Hepatocyte (in vitro differentiated cells): ENCODE results near the gene NDUFB10. TPM values are rescaled to one million over a fixed set of nuclear protein-coding genes. Genes with fewer than 3 reads are reported as not detected.

Source experiments
- DNase-seq: peaks from one replicate; pipeline ENCODE4 v3.0.0-alpha.2; 2016; ENCODE audit warnings: low spot score
- H2AFZ ChIP-seq: fragments of 200-600 bp; sonication (generic); 2 replicates; pipeline ENCODE4 v1.6.0; 2016; ENCODE audit warnings: antibody characterized with exemption, mild to moderate bottlenecking
- H3K27ac ChIP-seq: fragments of 200-600 bp; sonication (generic); 2 replicates; pipeline ENCODE4 v1.5.1; 2016; ENCODE audit warnings: mild to moderate bottlenecking
- H3K27me3 ChIP-seq: fragments of 200-600 bp; sonication (generic); 2 replicates; pipeline ENCODE4 v1.6.1; 2016
- H3K36me3 ChIP-seq: fragments of 200-600 bp; sonication (generic); replicated peaks from 2 replicates; pipeline ENCODE4 v1.5.1; 2016; ENCODE audit warnings: low read depth; ENCODE audit not compliant: insufficient read depth
- H3K4me1 ChIP-seq: fragments of 200-600 bp; sonication (generic); 2 replicates; pipeline ENCODE4 v1.5.1; 2016; ENCODE audit warnings: mild to moderate bottlenecking, moderate library complexity; ENCODE audit not compliant: insufficient read depth
- H3K4me2 ChIP-seq: fragments of 200-600 bp; sonication (generic); 2 replicates; pipeline ENCODE4 v1.6.0; 2016
- H3K4me3 ChIP-seq: fragments of 200-600 bp; sonication (generic); 2 replicates; pipeline ENCODE4 v1.5.1; 2016; ENCODE audit warnings: mild to moderate bottlenecking
- H3K79me2 ChIP-seq: fragments of 200-600 bp; sonication (generic); 2 replicates; pipeline ENCODE4 v1.6.0; 2017; ENCODE audit warnings: mild to moderate bottlenecking
- H3K9me2 ChIP-seq: fragments of 200-600 bp; sonication (generic); replicated peaks from 2 replicates; pipeline ENCODE4 v1.6.0; 2017; ENCODE audit warnings: mild to moderate bottlenecking; ENCODE audit not compliant: insufficient read depth
- H3K9me3 ChIP-seq: fragments of 200-600 bp; sonication (generic); 2 replicates; pipeline ENCODE4 v1.5.1; 2016; ENCODE audit warnings: low read depth, mild to moderate bottlenecking
- H4K20me1 ChIP-seq: fragments of 200-600 bp; sonication (generic); 2 replicates; pipeline ENCODE4 v1.6.0; 2016; ENCODE audit warnings: mild to moderate bottlenecking; ENCODE audit not compliant: insufficient read depth, poor library complexity, severe bottlenecking
- EZH2 ChIP-seq: fragments of 200-600 bp; sonication (generic); IDR thresholded peaks from 2 replicates; pipeline ENCODE4 v1.6.1; 2016; ENCODE audit warnings: antibody characterized with exemption, mild to moderate bottlenecking, borderline replicate concordance
- EZH2phosphoT487 ChIP-seq: fragments of 200-600 bp; sonication (generic); IDR thresholded peaks from one replicate; pipeline ENCODE4 v1.6.1; 2018; ENCODE audit warnings: antibody characterized with exemption, mild to moderate bottlenecking, low read depth, moderate library complexity; ENCODE audit not compliant: unreplicated experiment, severe bottlenecking
- WGBS: methylation state at CpG from one replicate; pipeline ENCODE4 v1.1.6; 2016; ENCODE audit warnings: low lambda C conversion rate; ENCODE audit errors: missing lambda C conversion rate; 5-methylcytosine and 5-hydroxymethylcytosine counted together
- polyA plus RNA-seq: library from polyadenylated mRNA; unstranded; fragments of >200 nt; fragmentation: Nextera tagmentation; extraction: Ambion mirVana; gene quantifications from 2 replicates; pipeline ENCODE4 v1.2.1, GENCODE V29; 2016
- total RNA-seq: library from RNA; depleted of rRNA; stranded (reverse); fragments of >200 nt; gene quantifications from 2 replicates; pipeline ENCODE4 v1.2.3, GENCODE V29; 2014
- TF ChIP-seq, protein P1 (sequence below): fragments of 200-600 bp; sonication (generic); IDR thresholded peaks from 2 replicates; pipeline ENCODE4 v1.5.1; 2016; ENCODE audit warnings: antibody characterized with exemption, mild to moderate bottlenecking; ENCODE audit not compliant: poor library complexity

Gene NDUFB10
- total and polyA plus RNA-seq, 2 experiments from 2014 or later: 234 to 244 TPM

DNA sequence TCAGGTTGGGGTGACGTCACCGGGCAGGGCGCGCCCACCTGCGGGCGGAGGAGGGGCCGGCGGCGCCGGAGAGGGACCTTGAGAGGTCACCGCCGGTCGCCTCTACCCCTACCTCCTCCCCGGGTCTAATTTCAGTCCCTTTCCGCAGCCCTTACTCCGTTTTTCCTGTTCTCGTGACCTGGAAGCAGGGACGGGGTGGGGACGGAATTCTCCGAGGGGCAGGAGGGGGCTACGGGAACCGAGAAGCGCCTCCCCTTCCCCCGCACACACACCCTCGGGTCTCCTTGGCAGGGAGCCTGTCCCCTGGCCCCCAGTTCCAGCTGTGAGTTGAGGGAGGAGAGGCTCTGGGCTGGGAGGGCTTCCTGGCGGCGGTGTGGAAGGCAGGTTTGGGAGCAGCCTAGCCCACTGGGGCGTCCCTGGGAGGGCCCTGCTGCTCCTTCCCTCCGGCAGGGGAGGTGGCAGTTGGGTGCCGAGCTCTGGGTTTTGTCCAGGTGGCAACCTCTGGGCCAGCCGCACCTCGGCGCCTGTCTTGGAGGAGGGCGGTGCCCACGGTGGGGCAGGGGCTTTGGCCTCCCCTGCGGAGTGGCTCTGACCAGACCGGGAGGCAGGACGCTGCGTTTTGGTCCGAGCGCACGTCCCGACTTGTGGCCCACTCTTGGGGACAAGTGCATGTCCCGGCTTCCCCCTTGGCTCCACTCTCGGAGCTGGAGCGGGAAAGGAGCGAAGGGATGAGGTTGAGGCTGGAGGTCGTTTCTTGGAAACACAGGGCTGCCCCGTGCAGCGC lies 31.2 kb downstream of the NDUFB10 start:
- no peaks in the 10 kb centered on the region for H3K9me3 ChIP-seq
- no peaks in the 10 kb centered on the region for H3K36me3 ChIP-seq
- peaks cover 27% of the 10 kb centered on the region for H3K27me3 ChIP-seq
- H3K9me2 ChIP-seq: no peaks in the 10 kb centered on the region
- peak overlapping the region; percentile 82 for H3K4me2 ChIP-seq
- H3K79me2 ChIP-seq: peaks cover 11% of the 10 kb centered on the region
- WGBS: 6% methylated on average over 43 of the region's 50 CpGs
- peak overlapping the region; percentile 15 for H3K4me3 ChIP-seq
- TF ChIP-seq EZH2phosphoT487 (no peak), EZH2 (peak; percentile 76)
- TF ChIP-seq, protein P1, sequence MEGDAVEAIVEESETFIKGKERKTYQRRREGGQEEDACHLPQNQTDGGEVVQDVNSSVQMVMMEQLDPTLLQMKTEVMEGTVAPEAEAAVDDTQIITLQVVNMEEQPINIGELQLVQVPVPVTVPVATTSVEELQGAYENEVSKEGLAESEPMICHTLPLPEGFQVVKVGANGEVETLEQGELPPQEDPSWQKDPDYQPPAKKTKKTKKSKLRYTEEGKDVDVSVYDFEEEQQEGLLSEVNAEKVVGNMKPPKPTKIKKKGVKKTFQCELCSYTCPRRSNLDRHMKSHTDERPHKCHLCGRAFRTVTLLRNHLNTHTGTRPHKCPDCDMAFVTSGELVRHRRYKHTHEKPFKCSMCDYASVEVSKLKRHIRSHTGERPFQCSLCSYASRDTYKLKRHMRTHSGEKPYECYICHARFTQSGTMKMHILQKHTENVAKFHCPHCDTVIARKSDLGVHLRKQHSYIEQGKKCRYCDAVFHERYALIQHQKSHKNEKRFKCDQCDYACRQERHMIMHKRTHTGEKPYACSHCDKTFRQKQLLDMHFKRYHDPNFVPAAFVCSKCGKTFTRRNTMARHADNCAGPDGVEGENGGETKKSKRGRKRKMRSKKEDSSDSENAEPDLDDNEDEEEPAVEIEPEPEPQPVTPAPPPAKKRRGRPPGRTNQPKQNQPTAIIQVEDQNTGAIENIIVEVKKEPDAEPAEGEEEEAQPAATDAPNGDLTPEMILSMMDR: no peak
- H3K4me1 ChIP-seq: peaks cover 21% of the 10 kb centered on the region
- peak; percentile 78 for DNase-seq
- H3K27ac ChIP-seq: no peak overlapping the region
- peak overlapping the region; percentile 53 for H2AFZ ChIP-seq
- H4K20me1 ChIP-seq: peaks cover 3% of the 10 kb centered on the region

DNA sequence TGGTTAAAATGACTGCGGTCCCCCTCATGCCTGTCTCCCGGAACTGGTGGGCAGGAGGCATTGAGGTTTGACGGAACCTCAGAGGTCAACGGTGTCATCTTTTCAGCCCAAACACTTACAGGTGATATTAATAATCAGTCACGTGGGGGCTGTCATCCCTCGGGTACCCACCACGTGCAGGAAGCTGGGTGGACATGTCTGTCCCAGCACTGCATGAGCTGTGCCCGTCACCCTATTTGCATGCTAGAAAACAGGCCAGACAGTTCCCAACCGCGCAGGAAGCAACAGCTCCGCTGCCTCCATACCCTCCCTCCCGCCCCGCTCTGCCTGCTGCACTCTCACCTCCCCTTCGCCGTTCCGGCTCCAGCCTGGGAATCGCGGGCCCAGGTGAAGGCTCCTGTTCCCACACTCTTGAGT lies 31.8 kb downstream of the NDUFB10 start:
- peak overlapping the region; percentile 82 for H3K4me2 ChIP-seq
- no peaks in the 10 kb centered on the region for H3K9me3 ChIP-seq
- TF ChIP-seq EZH2 (no peak), EZH2phosphoT487 (no peak)
- TF ChIP-seq, protein P1: no peak
- H3K4me3 ChIP-seq: no peak overlapping the region
- H3K4me1 ChIP-seq: peaks cover 19% of the 10 kb centered on the region
- H4K20me1 ChIP-seq: no peaks in the 10 kb centered on the region
- H3K79me2 ChIP-seq: peaks cover 5% of the 10 kb centered on the region
- peaks cover 27% of the 10 kb centered on the region for H3K27me3 ChIP-seq
- 23% methylated on average over 18 of the region's 18 CpGs for WGBS
- H3K27ac ChIP-seq: no peak overlapping the region
- no peaks in the 10 kb centered on the region for H3K36me3 ChIP-seq
- H2AFZ ChIP-seq: no peak overlapping the region
- no peaks in the 10 kb centered on the region for H3K9me2 ChIP-seq
- no peak for DNase-seq

DNA sequence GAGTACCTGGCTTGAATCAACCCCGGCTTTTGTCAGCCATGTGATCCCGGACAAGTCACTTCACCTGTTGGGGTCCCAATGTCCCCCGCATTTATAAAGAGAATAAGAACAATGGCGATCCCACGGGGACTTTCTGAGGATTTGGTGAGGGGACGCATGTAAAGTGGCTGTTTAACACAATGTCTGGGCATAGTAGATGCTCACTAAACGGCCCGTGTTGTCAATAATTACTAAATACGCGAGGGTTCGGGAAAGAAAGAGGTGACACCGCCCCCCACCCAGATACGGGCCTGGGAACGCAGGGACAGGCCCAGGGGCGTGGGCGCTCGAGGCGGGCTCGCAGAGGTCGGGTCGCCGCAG lies 32.2 kb downstream of the NDUFB10 start:
- Histone ChIP-seq H3K27ac (no peak overlapping the region), H3K9me2 (no peaks in the 10 kb centered on the region), H3K9me3 (no peaks in the 10 kb centered on the region), H3K4me2 (peak overlapping the region; percentile 82), H3K36me3 (no peaks in the 10 kb centered on the region), H4K20me1 (no peaks in the 10 kb centered on the region), H2AFZ (peak overlapping the region; percentile 64), H3K4me3 (no peak overlapping the region), H3K4me1 (peaks cover 19% of the 10 kb centered on the region), H3K27me3 (peaks cover 27% of the 10 kb centered on the region), H3K79me2 (peaks cover 2% of the 10 kb centered on the region)
- no peak for DNase-seq
- 26% methylated on average over 22 of the region's 22 CpGs for WGBS
- TF ChIP-seq, protein P1: no peak
- TF ChIP-seq EZH2: no peak
- TF ChIP-seq EZH2phosphoT487: no peak
